Aorta (tissue), 5 donors: ENCODE data around the gene IFI27L2. TPM values are rescaled to one million over a fixed set of nuclear protein-coding genes. Genes with fewer than 3 reads are reported as not detected.
A peak's percentile ranks its signal among the peaks of the same experiment; 100 is the strongest.

Experiments
- ATAC-seq: fragments of 200-7000 bp; cut with Tn5 transposase; one replicate; pipeline ENCODE4 v1.9.1; 2022; ENCODE audit warnings: moderate library complexity; ENCODE audit not compliant: low FRiP score
- DNase-seq, 2 donors: peaks; one replicate each; pipeline ENCODE4 v3.0.0-alpha.2; 2020
- H3K27ac ChIP-seq, 2 donors: one replicate each; pipeline ENCODE4 v1.5.1; 2013; ENCODE audit warnings: low read length in 2 of 2, mild to moderate bottlenecking in 2 of 2, moderate library complexity in 2 of 2, control low read depth in 1 of 2, inconsistent platforms in 1 of 2, low read depth in 1 of 2
- H3K27me3 ChIP-seq, 2 donors: one replicate each; pipeline ENCODE4 v1.6.1; 2013; ENCODE audit warnings: control low read depth in 1 of 2, low read length in 1 of 2, mild to moderate bottlenecking in 1 of 2, moderate library complexity in 1 of 2; ENCODE audit not compliant: insufficient read depth in 2 of 2, control insufficient read depth in 1 of 2
- H3K36me3 ChIP-seq, 2 donors: one replicate each; pipeline ENCODE4 v1.6.1; 2013; ENCODE audit warnings: control low read depth in 1 of 2, low read length in 1 of 2, mild to moderate bottlenecking in 1 of 2; ENCODE audit not compliant: insufficient read depth in 2 of 2, control insufficient read depth in 1 of 2
- H3K4me1 ChIP-seq, 2 donors: one replicate each; pipeline ENCODE4 v1.6.1; 2013; ENCODE audit warnings: low read length in 2 of 2, control low read depth in 1 of 2, mild to moderate bottlenecking in 1 of 2, moderate library complexity in 1 of 2; ENCODE audit not compliant: insufficient read depth in 2 of 2, control insufficient read depth in 1 of 2
- H3K4me3 ChIP-seq, 2 donors: one replicate each; pipeline ENCODE4 v1.5.1; 2013; ENCODE audit warnings: low read length in 2 of 2, control low read depth in 1 of 2, mild to moderate bottlenecking in 1 of 2
- H3K9me3 ChIP-seq: one replicate; pipeline ENCODE4 v1.6.1; 2013; ENCODE audit warnings: mild to moderate bottlenecking, low read length; ENCODE audit not compliant: control insufficient read depth
- WGBS, 2 donors: extraction: QIAGEN DNeasy Blood & Tissue Kit; methylation state at CpG; one replicate each; pipeline ENCODE4 v1.1.7; 2013; 5-methylcytosine and 5-hydroxymethylcytosine counted together
- intact Hi-C, 2 donors: fragments of 100-400 bp; cut with DNase I; formaldehyde crosslinking; loops; one replicate each; pipeline versions ENCODE4 v1.14.2 to v1.15.0; 2022
- polyA plus RNA-seq, 2 donors: library from polyadenylated mRNA; stranded (reverse); fragments of 200-250 nt; gene quantifications; one replicate each; pipeline ENCODE4 v1.2.3, GENCODE V29; 2013
- total RNA-seq, 2 donors: library from RNA; stranded (reverse); fragmentation: NEBNext Ultra II Directional; extraction: Animal tissue kit (Norgen Biotek cat#: 25700); gene quantifications; one replicate each; pipeline ENCODE4 v1.2.1, GENCODE V29; 2021
- donor health status: healthy with polysubstance abuse.
- donor health status: Bipolar disorder and iron deficiency.
- donor health status: DM: no; HTN: no; CAD: no.
- donor health status: DM: no; HTN: no; CAD: no.
- donor health status: DM: yes; HTN: yes; CAD: no.

Gene IFI27L2
- total and polyA plus RNA-seq, 4 donors, result 52.4 to 168 (median 103) TPM

GRCh38 chr14:94173471-94173884 lies 44.1 kb upstream of the IFI27L2 start:
- ATAC-seq (no peak), DNase-seq (peak in 1 of 2 donors; percentile 76)
- WGBS, 2 donors, result 0 to 2% methylated on average over 20 of the region's 20 CpGs
- intact Hi-C loops, result no loop called here
- H3K9me3 ChIP-seq, result no peaks in the 10 kb centered on the region
- H3K27me3 ChIP-seq, result no peaks in the 10 kb centered on the region
- no peaks in the 10 kb centered on the region for H3K4me1 ChIP-seq
- no peaks in the 10 kb centered on the region for H3K36me3 ChIP-seq
- peak overlapping the region; percentile 44 to 68 for H3K4me3 ChIP-seq
- peak overlapping the region in 1 of 2 donors; percentile 83 for H3K27ac ChIP-seq

GRCh38 chr14:94172545-94172944 lies 43.1 kb upstream of the IFI27L2 start:
- Histone ChIP-seq H3K36me3 (no peaks in the 10 kb centered on the region), H3K9me3 (no peaks in the 10 kb centered on the region), H3K27me3 (no peaks in the 10 kb centered on the region), H3K4me1 (no peaks in the 10 kb centered on the region), H3K27ac (no peak overlapping the region), H3K4me3 (no peak overlapping the region)
- intact Hi-C loops, result no loop called here
- ATAC-seq (no peak), DNase-seq (no peak)
- WGBS, 2 donors, result 79 to 84% methylated on average over 5 of the region's 5 CpGs

- ATAC-seq (no peak), DNase-seq (no peak)
- no peaks in the 10 kb centered on the region for H3K9me3 ChIP-seq
- WGBS, 2 donors, result 3 to 4% methylated on average over 3 of the region's 3 CpGs
- no peaks in the 10 kb centered on the region for H3K36me3 ChIP-seq
- no peak overlapping the region for H3K27ac ChIP-seq
- H3K4me1 ChIP-seq, result no peaks in the 10 kb centered on the region
- intact Hi-C loops, result no loop called here
- no peak overlapping the region for H3K4me3 ChIP-seq
- no peaks in the 10 kb centered on the region for H3K27me3 ChIP-seq
Measured at GRCh38 chr14:94171208-94171607, 41.8 kb upstream of the IFI27L2 start.

- no peaks in the 10 kb centered on the region for H3K36me3 ChIP-seq
- H3K4me3 ChIP-seq, result no peak overlapping the region
- WGBS, 2 donors, result 83 to 87% methylated on average over 6 of the region's 6 CpGs
- H3K4me1 ChIP-seq, result no peaks in the 10 kb centered on the region
- no peaks in the 10 kb centered on the region for H3K9me3 ChIP-seq
- intact Hi-C loops, result no loop called here
- no peaks in the 10 kb centered on the region for H3K27me3 ChIP-seq
- DNase-seq (no peak), ATAC-seq (no peak)
- no peak overlapping the region for H3K27ac ChIP-seq
Measured at GRCh38 chr14:94170136-94170535, 40.7 kb upstream of the IFI27L2 start.

GRCh38 chr14:94165744-94166143 lies 36.3 kb upstream of the IFI27L2 start:
- H3K27me3 ChIP-seq, result no peaks in the 10 kb centered on the region
- H3K9me3 ChIP-seq, result no peaks in the 10 kb centered on the region
- H3K4me1 ChIP-seq, result no peaks in the 10 kb centered on the region
- H3K27ac ChIP-seq, result no peak overlapping the region
- intact Hi-C loops, result no loop called here
- no peak overlapping the region for H3K4me3 ChIP-seq
- WGBS, 2 donors, result 85 to 86% methylated on average over 3 of the region's 3 CpGs
- H3K36me3 ChIP-seq, result no peaks in the 10 kb centered on the region
- ATAC-seq, result no peak
- DNase-seq, result no peak

- intact Hi-C loops, result no loop called here
- H3K9me3 ChIP-seq, result no peaks in the 10 kb centered on the region
- no peak for ATAC-seq
Measured at GRCh38 chr14:94164685-94165431, 35.5 kb upstream of the IFI27L2 start.

GRCh38 chr14:94163796-94164195 lies 34.4 kb upstream of the IFI27L2 start:
- Histone ChIP-seq H3K4me3 (no peak overlapping the region), H3K36me3 (no peaks in the 10 kb centered on the region), H3K9me3 (no peaks in the 10 kb centered on the region), H3K27me3 (no peaks in the 10 kb centered on the region), H3K27ac (no peak overlapping the region), H3K4me1 (no peaks in the 10 kb centered on the region)
- DNase-seq (no peak), ATAC-seq (no peak)
- intact Hi-C loops, result no loop called here
- WGBS, 2 donors, result 80 to 81% methylated on average over 5 of the region's 5 CpGs

More at GRCh38 chr14:94164685-94165431, 35.5 kb upstream of the IFI27L2 start:
- Histone ChIP-seq H3K4me3 (no peak overlapping the region), H3K4me1 (no peaks in the 10 kb centered on the region), H3K36me3 (no peaks in the 10 kb centered on the region), H3K27me3 (no peaks in the 10 kb centered on the region), H3K27ac (no peak overlapping the region)
- DNase-seq, result no peak
- WGBS, 2 donors, result 13 to 19% methylated on average over 25 to 26 of the region's 26 CpGs

GRCh38 chr14:94162466-94162865 lies 33.1 kb upstream of the IFI27L2 start:
- H3K4me3 ChIP-seq, result no peak overlapping the region
- no peaks in the 10 kb centered on the region for H3K4me1 ChIP-seq
- ATAC-seq, result no peak
- 85 to 95% methylated on average over 5 of the region's 5 CpGs for WGBS, 2 donors
- no peaks in the 10 kb centered on the region for H3K9me3 ChIP-seq
- intact Hi-C loops, result no loop called here
- DNase-seq, result no peak
- H3K36me3 ChIP-seq, result no peaks in the 10 kb centered on the region
- H3K27me3 ChIP-seq, result no peaks in the 10 kb centered on the region
- no peak overlapping the region for H3K27ac ChIP-seq

GRCh38 chr14:94161981-94162380 lies 32.6 kb upstream of the IFI27L2 start:
- intact Hi-C loops, result no loop called here
- Histone ChIP-seq H3K27ac (no peak overlapping the region), H3K27me3 (no peaks in the 10 kb centered on the region), H3K9me3 (no peaks in the 10 kb centered on the region), H3K4me3 (no peak overlapping the region), H3K4me1 (no peaks in the 10 kb centered on the region), H3K36me3 (no peaks in the 10 kb centered on the region)
- DNase-seq (no peak), ATAC-seq (no peak)
- 2% methylated on average over 2 of the region's 2 CpGs for WGBS, 2 donors
